ENCODE measurements around the gene TAS2R4. TPM values are rescaled to one million over a fixed set of nuclear protein-coding genes. Genes with fewer than 3 reads are reported as not detected.
A peak's percentile ranks its signal among the peaks of the same experiment; 100 is the strongest.

Gene TAS2R4
- total RNA-seq, 1 experiment from 2014 or later = 0.72 TPM

GRCh38 chr7:141785706-141786552 lies 9.5 kb downstream of the TAS2R4 start:
- peak overlapping the region; percentile 80 for H3K27ac Mint-ChIP-seq
- TF ChIP-seq ZNF219 (CRISPR knock-in tag; IDR thresholded peaks at IDR 0.05; ENCODE audit: borderline replicate concordance) (no peak), ZNF263 (CRISPR knock-in tag; IDR thresholded peaks at IDR 0.05; ENCODE audit: low read depth) (no peak), CTCF (IDR thresholded peaks at IDR 0.05) (peak; percentile 38), ATF2 (CRISPR knock-in tag; IDR thresholded peaks at IDR 0.05; ENCODE audit: borderline replicate concordance, low read depth) (no peak), SOX15 (CRISPR knock-in tag; IDR thresholded peaks at IDR 0.05) (no peak), HMGA2 (CRISPR knock-in tag; IDR thresholded peaks at IDR 0.05) (no peak)
- ATAC-seq (peak; percentile 86), DNase-seq (ENCODE audit: low spot score) (no peak)
- POLR2A ChIA-PET = interaction anchor here (0.9 kb wide), 1 partner anchor 34 kb away, joined by 3 read pairs; no protein-coding TSS in a partner anchor
- peaks cover 3% of the 10 kb centered on the region; the same call in 1 of the 2 replicates for H3K36me3 Mint-ChIP-seq
- CTCF ChIA-PET = interaction anchor here (0.6 to 2.7 kb wide), 23 partner anchors 8 to 548 kb away, joined by 3 to 10 read pairs (median 4); partner anchors contain the start of gene SSBP1
- H3K9me3 Mint-ChIP-seq = no peaks in the 10 kb centered on the region
- no peaks in the 10 kb centered on the region for H3K4me1 Mint-ChIP-seq
- H3K4me3 Mint-ChIP-seq = no peak overlapping the region
- no peaks in the 10 kb centered on the region for H3K27me3 Mint-ChIP-seq (ENCODE audit: low read depth)

DNA sequence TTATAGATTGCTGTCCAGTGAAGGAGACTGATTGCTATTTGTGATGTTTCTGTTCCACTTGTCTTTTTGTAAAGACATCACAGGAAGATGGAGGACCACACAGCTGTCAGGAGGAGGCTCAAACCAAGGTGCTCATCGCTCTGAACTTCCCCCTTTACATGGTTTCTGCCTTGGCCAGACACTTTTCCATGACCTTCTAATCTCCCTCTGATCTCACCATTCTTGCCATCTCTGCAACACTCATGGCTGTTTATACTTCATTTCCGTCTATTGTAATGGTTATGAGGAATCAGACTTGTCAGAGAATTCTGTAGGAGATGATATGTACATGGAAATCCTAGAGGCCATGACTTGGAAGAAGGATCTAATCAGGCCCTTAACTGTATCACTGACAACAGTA lies 11.8 kb downstream of the TAS2R4 start:
- Mint-ChIP-seq H3K4me1 (no peaks in the 10 kb centered on the region), H3K36me3 (peaks cover 3% of the 10 kb centered on the region; the same call in 1 of the 2 replicates), H3K27ac (no peak overlapping the region), H3K27me3 (ENCODE audit: low read depth) (no peaks in the 10 kb centered on the region), H3K9me3 (no peaks in the 10 kb centered on the region), H3K4me3 (no peak overlapping the region)
- no peak for DNase-seq (ENCODE audit: low spot score)
- no peak for TF ChIP-seq NR3C1 (CRISPR knock-in tag; conservative IDR thresholded peaks at IDR 0.05; ENCODE audit: low read depth)
- TF ChIP-seq, protein P1, sequence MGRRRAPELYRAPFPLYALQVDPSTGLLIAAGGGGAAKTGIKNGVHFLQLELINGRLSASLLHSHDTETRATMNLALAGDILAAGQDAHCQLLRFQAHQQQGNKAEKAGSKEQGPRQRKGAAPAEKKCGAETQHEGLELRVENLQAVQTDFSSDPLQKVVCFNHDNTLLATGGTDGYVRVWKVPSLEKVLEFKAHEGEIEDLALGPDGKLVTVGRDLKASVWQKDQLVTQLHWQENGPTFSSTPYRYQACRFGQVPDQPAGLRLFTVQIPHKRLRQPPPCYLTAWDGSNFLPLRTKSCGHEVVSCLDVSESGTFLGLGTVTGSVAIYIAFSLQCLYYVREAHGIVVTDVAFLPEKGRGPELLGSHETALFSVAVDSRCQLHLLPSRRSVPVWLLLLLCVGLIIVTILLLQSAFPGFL (CRISPR knock-in tag; IDR thresholded peaks at IDR 0.05; ENCODE audit: borderline replicate concordance) = no peak
- TF ChIP-seq CTCF (IDR thresholded peaks at IDR 0.05) = no peak
- TF ChIP-seq ELF4 (CRISPR knock-in tag; IDR thresholded peaks at IDR 0.05; ENCODE audit: low read depth) = no peak
- no peak for TF ChIP-seq GRHL2 (CRISPR knock-in tag; IDR thresholded peaks at IDR 0.05; ENCODE audit: insufficient replicate concordance, severe bottlenecking)
- no peak for TF ChIP-seq ETV6 (CRISPR knock-in tag; IDR thresholded peaks at IDR 0.05)
- TF ChIP-seq, protein P2, sequence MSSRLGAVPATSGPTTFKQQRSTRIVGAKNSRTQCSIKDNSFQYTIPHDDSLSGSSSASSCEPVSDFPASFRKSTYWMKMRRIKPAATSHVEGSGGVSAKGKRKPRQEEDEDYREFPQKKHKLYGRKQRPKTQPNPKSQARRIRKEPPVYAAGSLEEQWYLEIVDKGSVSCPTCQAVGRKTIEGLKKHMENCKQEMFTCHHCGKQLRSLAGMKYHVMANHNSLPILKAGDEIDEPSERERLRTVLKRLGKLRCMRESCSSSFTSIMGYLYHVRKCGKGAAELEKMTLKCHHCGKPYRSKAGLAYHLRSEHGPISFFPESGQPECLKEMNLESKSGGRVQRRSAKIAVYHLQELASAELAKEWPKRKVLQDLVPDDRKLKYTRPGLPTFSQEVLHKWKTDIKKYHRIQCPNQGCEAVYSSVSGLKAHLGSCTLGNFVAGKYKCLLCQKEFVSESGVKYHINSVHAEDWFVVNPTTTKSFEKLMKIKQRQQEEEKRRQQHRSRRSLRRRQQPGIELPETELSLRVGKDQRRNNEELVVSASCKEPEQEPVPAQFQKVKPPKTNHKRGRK (CRISPR knock-in tag; IDR thresholded peaks at IDR 0.05; ENCODE audit: borderline replicate concordance) = no peak
- TF ChIP-seq RELA (CRISPR knock-in tag; IDR thresholded peaks at IDR 0.05; ENCODE audit: borderline replicate concordance) = no peak
- no peak for TF ChIP-seq CREB1 (CRISPR knock-in tag; IDR thresholded peaks at IDR 0.05)
- no peak for TF ChIP-seq NR2C2 (CRISPR knock-in tag; IDR thresholded peaks at IDR 0.05)
- TF ChIP-seq IRF1 (CRISPR knock-in tag; IDR thresholded peaks at IDR 0.05) = no peak
- TF ChIP-seq CBFB (CRISPR knock-in tag; IDR thresholded peaks at IDR 0.05; ENCODE audit: low read depth) = no peak
- no peak for TF ChIP-seq JUN (CRISPR knock-in tag; IDR thresholded peaks at IDR 0.05)
- TF ChIP-seq, protein P3, sequence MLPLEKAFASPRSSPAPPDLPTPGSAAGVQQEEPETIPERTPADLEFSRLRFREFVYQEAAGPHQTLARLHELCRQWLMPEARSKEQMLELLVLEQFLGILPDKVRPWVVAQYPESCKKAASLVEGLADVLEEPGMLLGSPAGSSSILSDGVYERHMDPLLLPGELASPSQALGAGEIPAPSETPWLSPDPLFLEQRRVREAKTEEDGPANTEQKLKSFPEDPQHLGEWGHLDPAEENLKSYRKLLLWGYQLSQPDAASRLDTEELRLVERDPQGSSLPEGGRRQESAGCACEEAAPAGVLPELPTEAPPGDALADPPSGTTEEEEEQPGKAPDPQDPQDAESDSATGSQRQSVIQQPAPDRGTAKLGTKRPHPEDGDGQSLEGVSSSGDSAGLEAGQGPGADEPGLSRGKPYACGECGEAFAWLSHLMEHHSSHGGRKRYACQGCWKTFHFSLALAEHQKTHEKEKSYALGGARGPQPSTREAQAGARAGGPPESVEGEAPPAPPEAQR (CRISPR knock-in tag; IDR thresholded peaks at IDR 0.05) = no peak
- ChIA-PET POLR2A (no interaction called here), CTCF (no interaction called here)
- no peak for ATAC-seq

Measured in WTC11 (cell line).